Vagina (tissue), 2 donors: Measurements from ENCODE around the gene CEMIP.

ENCODE experiments used
- POLR2A ChIP-seq, 2 donors: fragments of 450-650 bp; IDR thresholded peaks; one replicate each; pipeline ENCODE4 v1.6.1; 2017; ENCODE audit warnings: antibody characterized with exemption in 2 of 2, mild to moderate bottlenecking in 2 of 2, moderate library complexity in 2 of 2
- POLR2AphosphoS5 ChIP-seq, 2 donors: sonication (generic); formaldehyde crosslinking; IDR thresholded peaks; one replicate each; pipeline ENCODE4 v1.9.0; 2017; ENCODE audit warnings: antibody characterized with exemption in 2 of 2, mild to moderate bottlenecking in 2 of 2, low read depth in 1 of 2; ENCODE audit not compliant: insufficient read depth in 1 of 2
- TF ChIP-seq, protein P1 (sequence below), 3 experiments: fragments of 450-650 bp in 2 of 3; fragments of 200-600 bp in 1 of 3; sonication (generic) in 1 of 3; IDR thresholded peaks; one replicate each; pipeline ENCODE4 v1.5.1; 2017 to 2019; ENCODE audit warnings: antibody characterized with exemption in 3 of 3, mild to moderate bottlenecking in 2 of 3, moderate library complexity in 2 of 3

DNA sequence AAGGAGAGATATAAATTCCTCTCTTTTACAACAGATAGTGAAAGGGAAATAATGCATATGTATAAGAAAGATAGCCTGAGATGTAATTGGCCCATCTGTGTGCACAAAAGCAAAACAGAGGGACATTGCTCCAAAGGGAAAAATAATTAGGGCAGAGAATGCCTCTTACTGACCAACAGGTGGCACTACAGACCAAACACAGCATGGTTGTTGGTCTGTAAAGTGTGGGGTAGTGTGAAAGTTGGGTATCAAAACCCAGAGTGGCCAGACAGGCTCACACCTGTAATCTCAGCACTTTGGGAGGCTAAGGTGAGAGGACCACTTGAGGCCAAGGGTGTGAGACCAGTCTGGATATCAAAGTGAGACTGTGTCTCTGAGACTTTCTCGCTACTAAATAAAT is 217.1 kb downstream of the CEMIP start:
- TF ChIP-seq, protein P1, sequence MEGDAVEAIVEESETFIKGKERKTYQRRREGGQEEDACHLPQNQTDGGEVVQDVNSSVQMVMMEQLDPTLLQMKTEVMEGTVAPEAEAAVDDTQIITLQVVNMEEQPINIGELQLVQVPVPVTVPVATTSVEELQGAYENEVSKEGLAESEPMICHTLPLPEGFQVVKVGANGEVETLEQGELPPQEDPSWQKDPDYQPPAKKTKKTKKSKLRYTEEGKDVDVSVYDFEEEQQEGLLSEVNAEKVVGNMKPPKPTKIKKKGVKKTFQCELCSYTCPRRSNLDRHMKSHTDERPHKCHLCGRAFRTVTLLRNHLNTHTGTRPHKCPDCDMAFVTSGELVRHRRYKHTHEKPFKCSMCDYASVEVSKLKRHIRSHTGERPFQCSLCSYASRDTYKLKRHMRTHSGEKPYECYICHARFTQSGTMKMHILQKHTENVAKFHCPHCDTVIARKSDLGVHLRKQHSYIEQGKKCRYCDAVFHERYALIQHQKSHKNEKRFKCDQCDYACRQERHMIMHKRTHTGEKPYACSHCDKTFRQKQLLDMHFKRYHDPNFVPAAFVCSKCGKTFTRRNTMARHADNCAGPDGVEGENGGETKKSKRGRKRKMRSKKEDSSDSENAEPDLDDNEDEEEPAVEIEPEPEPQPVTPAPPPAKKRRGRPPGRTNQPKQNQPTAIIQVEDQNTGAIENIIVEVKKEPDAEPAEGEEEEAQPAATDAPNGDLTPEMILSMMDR (IDR thresholded peaks at IDR 0.05), result peak in 1 of 3 experiments; percentile 13
- TF ChIP-seq POLR2A (IDR thresholded peaks at IDR 0.05), result no peak
- no peak for TF ChIP-seq POLR2AphosphoS5 (IDR thresholded peaks at IDR 0.05; ENCODE audit: insufficient read depth in 1 of 2, low read depth in 1 of 2)
